SK-N-SH (cell line): ENCODE results near the gene JAG1. TPM values are rescaled to one million over a fixed set of nuclear protein-coding genes. Genes with fewer than 3 reads are reported as not detected.

Experiments used
- CTCF ChIA-PET: fragments of 300-600, 350-600 bp; formaldehyde crosslinking; extraction: SDS; loops from one replicate; lab custom pipeline; 2021; lab: Yijun Ruan, JAX
- POLR2A ChIA-PET: fragments of 350-600 bp; sonication (Branson Sonifier 250); formaldehyde crosslinking; extraction: SDS; loops from one replicate; lab custom pipeline; 2020; ENCODE audit warnings: antibody characterized with exemption, inconsistent platforms; lab: Yijun Ruan, JAX
- DNase-seq: peaks from one replicate; pipeline ENCODE4 v3.0.0; 2012
- H2AFZ ChIP-seq: fragments of 200-600 bp; sonication (generic); 2 replicates; pipeline ENCODE4 v1.8.1; 2016; ENCODE audit warnings: antibody characterized with exemption, mild to moderate bottlenecking, low read depth
- H3F3A ChIP-seq: fragments of 200-600 bp; sonication (generic); replicated peaks from 2 replicates; pipeline ENCODE3; 2016; ENCODE audit warnings: antibody characterized with exemption, mild to moderate bottlenecking; ENCODE audit not compliant: insufficient read depth
- H3K27ac ChIP-seq, 2 experiments: fragments of 200-500 bp in 1 of 2; fragments of 200-600 bp in 1 of 2; sonication (Bioruptor generic) in 1 of 2; sonication (generic), shearing (Covaris generic) in 1 of 2; 2 replicates each; pipeline versions ENCODE4 v1.5.1 to v1.6.1; 2014 to 2016; ENCODE audit warnings: low read depth in 2 of 2, inconsistent platforms in 1 of 2, low read length in 1 of 2, mild to moderate bottlenecking in 1 of 2, mixed read lengths in 1 of 2
- H3K27me3 ChIP-seq: fragments of 200-600 bp; sonication (generic), shearing (Covaris generic); 2 replicates; pipeline ENCODE4 v1.6.1; 2016; ENCODE audit warnings: mixed run types; ENCODE audit not compliant: insufficient read depth
- H3K36me3 ChIP-seq, 2 experiments: fragments of 200-500 bp in 1 of 2; fragments of 200-600 bp in 1 of 2; sonication (Bioruptor generic) in 1 of 2; sonication (generic) in 1 of 2; replicated peaks in 1 of 2; 2 replicates each; pipeline versions ENCODE3 to v1.5.1; 2014 to 2016; ENCODE audit warnings: low read length in 1 of 2, mild to moderate bottlenecking in 1 of 2; ENCODE audit not compliant: insufficient read depth in 2 of 2, control insufficient read depth in 1 of 2
- H3K4me1 ChIP-seq, 2 experiments: fragments of 200-500 bp in 1 of 2; fragments of 200-600 bp in 1 of 2; sonication (Bioruptor generic) in 1 of 2; sonication (generic), shearing (Covaris generic) in 1 of 2; 2 replicates each; pipeline versions ENCODE4 v1.5.1 to v1.6.1; 2014 to 2016; ENCODE audit warnings: low read depth in 1 of 2, low read length in 1 of 2, mixed run types in 1 of 2; ENCODE audit not compliant: insufficient read depth in 2 of 2, control insufficient read depth in 1 of 2
- H3K4me2 ChIP-seq: fragments of 200-600 bp; sonication (generic), shearing (Covaris generic); 2 replicates; pipeline ENCODE4 v1.6.1; 2017; ENCODE audit warnings: mixed run types
- H3K4me3 ChIP-seq, 2 experiments: fragments of 200-500 bp in 1 of 2; fragments of 200-600 bp in 1 of 2; sonication (Bioruptor generic) in 1 of 2; sonication (generic), shearing (Covaris generic) in 1 of 2; 2 replicates each; pipeline versions ENCODE4 v1.5.1 to v1.8.1; 2014 to 2016; ENCODE audit warnings: low read depth in 2 of 2, inconsistent platforms in 1 of 2, low read length in 1 of 2, mild to moderate bottlenecking in 1 of 2, mixed read lengths in 1 of 2, moderate library complexity in 1 of 2
- H3K79me2 ChIP-seq: fragments of 200-600 bp; sonication (generic); 2 replicates; pipeline ENCODE4 v1.8.1; 2017; ENCODE audit warnings: mild to moderate bottlenecking; ENCODE audit not compliant: insufficient read depth
- H3K9ac ChIP-seq: fragments of 200-600 bp; sonication (generic); 2 replicates; pipeline ENCODE4 v1.6.1; 2017; ENCODE audit warnings: mixed run types
- H3K9me2 ChIP-seq: fragments of 200-600 bp; sonication (generic); 2 replicates; pipeline ENCODE4 v1.6.1; 2017; ENCODE audit warnings: mixed run types
- H3K9me3 ChIP-seq: fragments of 200-600 bp; sonication (generic); 2 replicates; pipeline ENCODE4 v1.6.1; 2017; ENCODE audit warnings: mixed run types, mild to moderate bottlenecking, moderate library complexity
- H4K20me1 ChIP-seq: fragments of 200-600 bp; sonication (generic); 2 replicates; pipeline ENCODE4 v1.6.1; 2017; ENCODE audit warnings: mild to moderate bottlenecking, mixed run types; ENCODE audit not compliant: insufficient read depth
- CTCF ChIP-seq: fragments of 200-600 bp; sonication (generic); IDR thresholded peaks from 2 replicates; pipeline ENCODE4 v1.6.1; 2017; ENCODE audit warnings: antibody characterized with exemption, mild to moderate bottlenecking, moderate library complexity
- IRF3 ChIP-seq: fragments of 150-350 bp; IDR thresholded peaks from 2 replicates; pipeline ENCODE4 v1.6.1; 2016; ENCODE audit warnings: mild to moderate bottlenecking, low read depth, low read length
- JUND ChIP-seq: IDR thresholded peaks from 2 replicates; pipeline ENCODE4 v1.4.0; 2012
- POLR2AphosphoS5 ChIP-seq: IDR thresholded peaks from 2 replicates; pipeline ENCODE4 v1.6.1; 2012; ENCODE audit warnings: low read depth, low read length
- RCOR1 ChIP-seq: fragments of 150-350 bp; IDR thresholded peaks from 2 replicates; pipeline ENCODE4 v1.6.1; 2017; ENCODE audit warnings: antibody characterized with exemption, low read length
- RXRA ChIP-seq: IDR thresholded peaks from 2 replicates; pipeline ENCODE4 v1.4.0; 2012; ENCODE audit warnings: low read depth, mild to moderate bottlenecking, borderline replicate concordance
- SIN3A ChIP-seq: IDR thresholded peaks from 2 replicates; pipeline ENCODE4 v1.6.1; 2012; ENCODE audit warnings: low read depth, mild to moderate bottlenecking, low read length, moderate library complexity, borderline replicate concordance
- SMC3 ChIP-seq: IDR thresholded peaks from 2 replicates; pipeline ENCODE4 v1.6.1; 2012; ENCODE audit warnings: low read depth, low read length, improper control_type of control experiment
- TAF1 ChIP-seq: IDR thresholded peaks from 2 replicates; pipeline ENCODE4 v1.6.1; 2012; ENCODE audit warnings: low read depth, mild to moderate bottlenecking, low read length, moderate library complexity, borderline replicate concordance
- TCF12 ChIP-seq: IDR thresholded peaks from 2 replicates; pipeline ENCODE4 v1.4.0; 2012
- TEAD4 ChIP-seq: IDR thresholded peaks from 2 replicates; pipeline ENCODE4 v1.4.0; 2012; ENCODE audit warnings: mild to moderate bottlenecking, borderline replicate concordance; ENCODE audit not compliant: insufficient read depth
- WGBS: methylation state at CpG from one replicate; pipeline ENCODE4 v1.1.6; 2017; ENCODE audit warnings: low lambda C conversion rate; 5-methylcytosine and 5-hydroxymethylcytosine counted together
- polyA plus RNA-seq, 3 experiments: library from polyadenylated mRNA; depleted of rRNA; stranded (reverse); fragments of >200 nt; gene quantifications; 2 replicates each; pipeline ENCODE4 v1.2.3, GENCODE V29; 2012
- TF ChIP-seq, protein P1 (sequence below): IDR thresholded peaks from 2 replicates; pipeline ENCODE4 v1.4.0; 2012; ENCODE audit warnings: low read depth, borderline replicate concordance
- TF ChIP-seq, protein P2 (sequence below): IDR thresholded peaks from 2 replicates; pipeline ENCODE4; 2012

JAG1 gene
- polyA plus RNA-seq, 1 of the 3 experiments (the other 2 are of a cell fraction) = 6.0 TPM

GRCh38 chr20:10721976-10722375, 48.2 kb upstream of the JAG1 start:
- no peak overlapping the region for H3K4me2 ChIP-seq
- DNase-seq = no peak
- H3F3A ChIP-seq = no peaks in the 10 kb centered on the region
- no peaks in the 10 kb centered on the region for H3K36me3 ChIP-seq
- H3K27ac ChIP-seq = no peak overlapping the region
- H3K79me2 ChIP-seq = no peaks in the 10 kb centered on the region
- H3K27me3 ChIP-seq = no peaks in the 10 kb centered on the region
- H3K4me3 ChIP-seq = no peak overlapping the region
- no peaks in the 10 kb centered on the region for H3K9me3 ChIP-seq
- H3K9me2 ChIP-seq = no peaks in the 10 kb centered on the region
- H3K9ac ChIP-seq = no peak overlapping the region
- peaks cover 0 to 15% of the 10 kb centered on the region in 2 experiments; a peak in 2 of 4 replicates for H3K4me1 ChIP-seq
- no peak overlapping the region for H2AFZ ChIP-seq
- ChIA-PET CTCF (interaction anchor here (1.0 to 2.6 kb wide), 3 partner anchors 14 to 94 kb away, joined by 3 to 7 read pairs (median 6); no protein-coding TSS in a partner anchor), POLR2A (no interaction called here)
- WGBS = 78% methylated on average over 3 of the region's 3 CpGs
- TF ChIP-seq CTCF (no peak), SMC3 (no peak), IRF3 (no peak), TEAD4 (no peak), POLR2AphosphoS5 (no peak), RXRA (no peak), TAF1 (no peak), TCF12 (no peak), SIN3A (no peak), JUND (no peak), RCOR1 (no peak)
- TF ChIP-seq, protein P1, sequence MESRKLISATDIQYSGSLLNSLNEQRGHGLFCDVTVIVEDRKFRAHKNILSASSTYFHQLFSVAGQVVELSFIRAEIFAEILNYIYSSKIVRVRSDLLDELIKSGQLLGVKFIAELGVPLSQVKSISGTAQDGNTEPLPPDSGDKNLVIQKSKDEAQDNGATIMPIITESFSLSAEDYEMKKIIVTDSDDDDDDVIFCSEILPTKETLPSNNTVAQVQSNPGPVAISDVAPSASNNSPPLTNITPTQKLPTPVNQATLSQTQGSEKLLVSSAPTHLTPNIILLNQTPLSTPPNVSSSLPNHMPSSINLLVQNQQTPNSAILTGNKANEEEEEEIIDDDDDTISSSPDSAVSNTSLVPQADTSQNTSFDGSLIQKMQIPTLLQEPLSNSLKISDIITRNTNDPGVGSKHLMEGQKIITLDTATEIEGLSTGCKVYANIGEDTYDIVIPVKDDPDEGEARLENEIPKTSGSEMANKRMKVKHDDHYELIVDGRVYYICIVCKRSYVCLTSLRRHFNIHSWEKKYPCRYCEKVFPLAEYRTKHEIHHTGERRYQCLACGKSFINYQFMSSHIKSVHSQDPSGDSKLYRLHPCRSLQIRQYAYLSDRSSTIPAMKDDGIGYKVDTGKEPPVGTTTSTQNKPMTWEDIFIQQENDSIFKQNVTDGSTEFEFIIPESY = no peak
- TF ChIP-seq, protein P2, sequence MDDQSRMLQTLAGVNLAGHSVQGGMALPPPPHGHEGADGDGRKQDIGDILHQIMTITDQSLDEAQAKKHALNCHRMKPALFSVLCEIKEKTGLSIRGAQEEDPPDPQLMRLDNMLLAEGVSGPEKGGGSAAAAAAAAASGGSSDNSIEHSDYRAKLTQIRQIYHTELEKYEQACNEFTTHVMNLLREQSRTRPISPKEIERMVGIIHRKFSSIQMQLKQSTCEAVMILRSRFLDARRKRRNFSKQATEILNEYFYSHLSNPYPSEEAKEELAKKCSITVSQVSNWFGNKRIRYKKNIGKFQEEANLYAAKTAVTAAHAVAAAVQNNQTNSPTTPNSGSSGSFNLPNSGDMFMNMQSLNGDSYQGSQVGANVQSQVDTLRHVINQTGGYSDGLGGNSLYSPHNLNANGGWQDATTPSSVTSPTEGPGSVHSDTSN = no peak
- TF ChIP-seq, all 33 proteins: peak for 0
- no peaks in the 10 kb centered on the region for H4K20me1 ChIP-seq
